ENCODE measurements around the gene USP6NL.

USP6NL gene

DNA sequence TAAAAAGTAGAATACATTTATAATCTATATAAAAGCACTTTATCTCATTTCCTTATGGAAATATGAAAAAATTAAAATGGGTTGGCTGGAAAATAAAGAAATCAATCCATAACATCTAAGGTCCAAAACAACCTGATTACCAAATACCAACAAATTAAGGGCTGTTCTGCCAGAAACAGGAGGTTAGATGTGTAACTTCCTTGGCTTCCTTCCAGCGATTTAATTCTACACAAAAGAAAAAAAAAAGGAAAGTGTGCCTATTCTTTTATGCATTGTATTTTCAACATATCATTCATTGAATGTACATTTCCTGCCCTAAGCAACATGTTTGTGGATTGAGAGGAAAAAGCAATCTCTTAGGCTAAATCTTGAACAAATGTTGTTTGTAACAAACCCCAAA is 36.2 kb upstream of the USP6NL start:
- H3K27me3 ChIP-seq (replicated peaks; ENCODE audit: control insufficient read depth, insufficient read depth, low read length) = no peaks in the 10 kb centered on the region
- DNase-seq (ENCODE audit: extremely low read depth, insufficient read length) = no peak
- H3K4me3 ChIP-seq (replicated peaks; ENCODE audit: low read depth, low read length) = no peak overlapping the region
- no peaks in the 10 kb centered on the region for H3K36me3 ChIP-seq (ENCODE audit: control insufficient read depth, insufficient read depth, low read length)
- TF ChIP-seq, protein P1, sequence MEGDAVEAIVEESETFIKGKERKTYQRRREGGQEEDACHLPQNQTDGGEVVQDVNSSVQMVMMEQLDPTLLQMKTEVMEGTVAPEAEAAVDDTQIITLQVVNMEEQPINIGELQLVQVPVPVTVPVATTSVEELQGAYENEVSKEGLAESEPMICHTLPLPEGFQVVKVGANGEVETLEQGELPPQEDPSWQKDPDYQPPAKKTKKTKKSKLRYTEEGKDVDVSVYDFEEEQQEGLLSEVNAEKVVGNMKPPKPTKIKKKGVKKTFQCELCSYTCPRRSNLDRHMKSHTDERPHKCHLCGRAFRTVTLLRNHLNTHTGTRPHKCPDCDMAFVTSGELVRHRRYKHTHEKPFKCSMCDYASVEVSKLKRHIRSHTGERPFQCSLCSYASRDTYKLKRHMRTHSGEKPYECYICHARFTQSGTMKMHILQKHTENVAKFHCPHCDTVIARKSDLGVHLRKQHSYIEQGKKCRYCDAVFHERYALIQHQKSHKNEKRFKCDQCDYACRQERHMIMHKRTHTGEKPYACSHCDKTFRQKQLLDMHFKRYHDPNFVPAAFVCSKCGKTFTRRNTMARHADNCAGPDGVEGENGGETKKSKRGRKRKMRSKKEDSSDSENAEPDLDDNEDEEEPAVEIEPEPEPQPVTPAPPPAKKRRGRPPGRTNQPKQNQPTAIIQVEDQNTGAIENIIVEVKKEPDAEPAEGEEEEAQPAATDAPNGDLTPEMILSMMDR (IDR thresholded peaks at IDR 0.05; ENCODE audit: insufficient read depth, low read length, poor library complexity, severe bottlenecking) = no peak

DNA sequence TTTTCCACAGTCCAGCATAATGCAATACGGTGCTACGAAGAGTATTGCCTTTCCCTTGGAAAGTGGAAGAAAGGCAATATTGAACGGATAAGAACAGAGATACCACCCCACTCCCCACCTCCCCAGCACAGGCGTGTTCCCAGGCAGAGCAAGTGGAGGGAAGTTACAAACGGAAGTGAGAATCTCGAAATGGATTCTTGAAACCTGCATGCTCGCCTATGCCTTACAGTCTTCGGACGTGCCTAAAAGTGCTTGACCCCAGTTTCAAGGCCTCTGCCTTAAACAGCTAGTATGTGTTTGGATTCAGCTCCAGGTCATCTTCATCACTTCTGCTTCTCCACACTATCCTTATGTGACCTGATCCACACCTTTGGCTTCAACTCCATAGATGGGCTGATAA is 35.0 kb upstream of the USP6NL start:
- H3K27me3 ChIP-seq (replicated peaks; ENCODE audit: control insufficient read depth, insufficient read depth, low read length) = no peaks in the 10 kb centered on the region
- TF ChIP-seq, protein P1 (IDR thresholded peaks at IDR 0.05; ENCODE audit: insufficient read depth, low read length, poor library complexity, severe bottlenecking) = no peak
- H3K4me3 ChIP-seq (replicated peaks; ENCODE audit: low read depth, low read length) = no peak overlapping the region
- H3K36me3 ChIP-seq (ENCODE audit: control insufficient read depth, insufficient read depth, low read length) = no peaks in the 10 kb centered on the region
- no peak for DNase-seq (ENCODE audit: extremely low read depth, insufficient read length)

DNA sequence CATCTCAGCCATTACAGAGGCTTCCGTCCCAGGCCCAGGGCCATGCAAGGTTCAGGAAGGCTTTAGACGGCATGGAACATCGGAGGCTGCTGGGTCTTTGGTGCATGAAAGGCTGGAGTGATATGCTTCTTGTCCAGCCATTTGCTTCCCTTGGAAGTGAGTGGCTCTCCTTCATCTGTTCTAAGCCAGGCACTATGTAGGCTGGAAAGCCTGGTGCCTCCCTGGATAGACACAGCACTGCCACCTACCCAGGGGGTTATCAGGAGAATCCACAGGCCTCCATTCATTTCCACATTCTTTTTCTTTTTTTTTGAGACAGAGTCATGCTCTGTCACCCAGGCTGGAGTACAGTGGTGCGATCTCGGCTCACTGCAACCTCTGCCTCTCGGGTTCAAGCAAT is 31.6 kb upstream of the USP6NL start:
- Histone ChIP-seq H3K27me3 (replicated peaks; ENCODE audit: control insufficient read depth, insufficient read depth, low read length) (no peaks in the 10 kb centered on the region), H3K4me3 (replicated peaks; ENCODE audit: low read depth, low read length) (no peak overlapping the region), H3K36me3 (ENCODE audit: control insufficient read depth, insufficient read depth, low read length) (no peaks in the 10 kb centered on the region)
- TF ChIP-seq, protein P1 (IDR thresholded peaks at IDR 0.05; ENCODE audit: insufficient read depth, low read length, poor library complexity, severe bottlenecking) = no peak
- no peak for DNase-seq (ENCODE audit: extremely low read depth, insufficient read length)

DNA sequence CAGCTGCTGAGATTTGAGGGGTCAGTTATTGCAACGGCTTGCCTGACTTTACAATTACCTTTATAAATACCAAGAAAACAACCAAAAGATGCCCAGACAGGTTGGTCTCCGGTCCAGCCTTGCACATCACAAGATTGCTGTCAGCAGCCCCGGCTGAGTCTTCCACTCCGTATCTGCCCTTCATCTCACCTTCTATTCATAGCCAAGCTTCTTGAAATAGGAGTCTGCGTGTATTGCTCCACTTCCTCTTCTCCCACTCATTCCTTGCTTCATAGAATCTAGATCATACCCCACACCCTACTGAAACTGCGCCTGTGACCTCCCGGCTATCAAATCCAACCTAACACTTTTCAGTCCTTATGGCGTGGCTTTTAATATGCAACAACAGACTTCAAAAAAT is 31.1 kb upstream of the USP6NL start:
- DNase-seq (ENCODE audit: extremely low read depth, insufficient read length) = no peak
- Histone ChIP-seq H3K36me3 (ENCODE audit: control insufficient read depth, insufficient read depth, low read length) (no peaks in the 10 kb centered on the region), H3K27me3 (replicated peaks; ENCODE audit: control insufficient read depth, insufficient read depth, low read length) (no peaks in the 10 kb centered on the region), H3K4me3 (replicated peaks; ENCODE audit: low read depth, low read length) (no peak overlapping the region)
- TF ChIP-seq, protein P1 (IDR thresholded peaks at IDR 0.05; ENCODE audit: insufficient read depth, low read length, poor library complexity, severe bottlenecking) = no peak

DNA sequence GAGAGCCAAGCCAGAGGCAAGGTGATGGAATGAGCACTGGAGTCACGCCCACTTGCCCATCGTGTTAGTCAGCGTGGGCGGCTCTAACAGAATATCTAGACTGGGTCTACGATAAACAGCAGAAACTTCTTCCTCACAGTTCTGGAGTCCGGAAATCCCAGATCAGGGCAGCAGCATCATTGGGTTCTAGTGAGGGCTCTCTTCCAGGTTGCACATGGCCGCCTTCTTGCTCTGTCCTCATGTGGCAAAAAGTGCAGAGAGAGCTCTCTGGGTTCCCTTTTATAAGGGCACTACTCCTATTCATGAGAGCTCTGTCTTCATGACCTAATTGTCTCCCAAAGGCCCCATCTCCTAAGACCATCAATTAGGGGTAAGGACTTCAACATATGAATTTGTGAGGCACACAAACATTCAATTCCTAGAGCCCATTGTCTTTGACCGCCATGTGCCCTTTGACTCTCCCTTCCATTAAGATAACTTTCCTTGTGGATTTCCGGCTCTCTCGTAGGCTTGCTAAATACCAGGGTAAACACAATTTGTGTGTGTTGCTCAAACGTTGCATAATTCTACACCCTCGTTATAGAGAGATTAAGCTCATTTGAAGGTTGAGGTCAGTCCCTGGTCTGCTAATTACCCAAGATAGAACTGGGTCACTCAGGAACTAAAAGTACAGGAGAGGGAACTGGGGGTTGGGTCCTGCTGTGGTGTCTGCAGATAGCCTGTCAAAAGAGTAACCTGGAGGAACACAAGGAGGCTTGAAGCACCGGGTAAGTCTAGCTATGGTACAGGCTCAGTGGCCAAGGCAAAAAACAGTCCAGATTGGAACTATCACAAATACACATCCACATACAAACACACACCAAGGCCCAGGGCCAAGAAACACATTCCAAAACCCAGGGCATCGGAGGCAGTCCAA is 28.7 kb upstream of the USP6NL start:
- DNase-seq (ENCODE audit: extremely low read depth, insufficient read length) = no peak
- Histone ChIP-seq H3K4me3 (replicated peaks; ENCODE audit: low read depth, low read length) (no peak overlapping the region), H3K36me3 (ENCODE audit: control insufficient read depth, insufficient read depth, low read length) (no peaks in the 10 kb centered on the region), H3K27me3 (replicated peaks; ENCODE audit: control insufficient read depth, insufficient read depth, low read length) (no peaks in the 10 kb centered on the region)
- TF ChIP-seq, protein P1 (IDR thresholded peaks at IDR 0.05; ENCODE audit: insufficient read depth, low read length, poor library complexity, severe bottlenecking) = no peak

All from GM06990 (cell line).